Globus pallidus (tissue), 1 donor: Measurements from ENCODE around the gene CDX1.

Experiments
- DNase-seq: peaks from one replicate; pipeline ENCODE4 v3.0.0-alpha.2; 2015; ENCODE audit warnings: low spot score

CDX1 gene

DNA sequence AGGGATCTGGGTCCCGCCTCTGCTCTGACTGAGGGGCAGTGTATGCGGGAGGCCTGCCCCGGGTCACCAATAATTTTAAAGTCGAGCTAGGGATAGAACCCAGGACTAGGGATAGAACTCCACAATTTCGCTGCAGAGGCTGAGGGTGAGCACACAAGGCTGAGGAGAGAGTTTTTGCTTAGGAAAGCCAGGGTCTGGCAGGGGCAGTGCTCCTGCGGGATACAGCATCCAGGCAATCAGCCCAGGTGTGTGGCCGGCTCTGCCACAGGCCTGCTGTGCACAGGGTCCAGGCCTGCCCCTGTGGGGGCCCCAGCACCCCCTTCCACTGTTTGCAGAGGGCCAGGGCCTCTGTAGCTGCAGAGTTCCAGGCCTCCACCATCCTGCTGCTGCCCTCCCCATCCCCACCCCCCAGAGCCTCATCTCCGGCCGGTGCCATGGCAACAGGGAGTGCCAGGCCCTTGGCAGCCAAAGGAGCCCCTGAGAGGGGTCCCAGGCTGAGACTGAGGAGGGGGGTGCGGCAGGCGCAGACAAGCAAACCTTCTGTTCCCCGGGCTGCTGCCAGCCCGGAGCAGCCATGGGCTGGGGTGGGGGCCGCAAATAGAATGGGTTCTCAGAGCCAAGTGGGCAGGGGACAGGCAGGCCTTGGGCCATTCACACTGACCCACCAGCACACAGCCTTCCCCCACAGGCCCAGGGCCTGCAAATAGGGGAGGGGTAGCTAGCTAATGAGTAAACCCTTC lies 19.5 kb upstream of the CDX1 start:
- DNase-seq = peak; percentile 70

- no peak for DNase-seq
Measured at GRCh38 chr5:150147670-150148069, 18.9 kb upstream of the CDX1 start.

GRCh38 chr5:150148117-150148927 lies 18.3 kb upstream of the CDX1 start:
- no peak for DNase-seq

- DNase-seq = no peak
Measured at GRCh38 chr5:150149618-150150017, 17.0 kb upstream of the CDX1 start.

GRCh38 chr5:150152636-150153462 lies 13.7 kb upstream of the CDX1 start:
- DNase-seq = no peak

- no peak for DNase-seq
Measured at GRCh38 chr5:150153483-150153882, 13.1 kb upstream of the CDX1 start.

DNA sequence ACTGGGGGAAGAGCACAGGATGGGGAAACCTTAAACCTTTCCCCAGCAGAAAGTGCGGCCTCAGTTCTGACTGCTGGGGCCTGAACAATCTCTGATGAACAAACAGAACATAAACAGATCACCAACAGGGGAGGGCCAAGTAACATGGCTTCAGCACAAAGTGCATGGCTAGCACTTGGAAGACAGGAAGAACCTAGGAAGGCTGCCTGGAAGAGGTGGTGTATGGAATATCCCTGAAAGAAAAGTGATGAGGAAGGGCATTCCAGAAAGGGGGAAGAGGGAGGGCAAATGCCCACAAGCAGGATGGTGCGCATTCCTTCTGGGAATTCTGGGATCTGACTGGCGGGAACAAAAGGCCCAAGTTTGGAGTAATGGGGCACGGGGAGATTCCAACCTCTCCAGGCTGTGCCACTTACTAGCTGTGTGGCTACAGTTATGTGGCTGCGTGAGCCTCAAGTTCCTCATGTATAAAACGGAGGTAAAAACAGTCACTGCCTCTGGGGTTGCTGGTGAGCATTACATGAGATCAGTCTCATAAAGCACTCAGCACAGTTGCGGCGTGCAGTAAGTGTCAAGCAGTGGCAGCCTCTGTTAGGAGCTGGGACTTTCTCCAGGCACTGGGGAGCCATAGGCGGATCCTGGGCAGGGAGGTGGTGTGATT lies 12.5 kb upstream of the CDX1 start:
- DNase-seq = no peak

GRCh38 chr5:150154618-150155128 lies 11.9 kb upstream of the CDX1 start:
- DNase-seq = no peak

DNA sequence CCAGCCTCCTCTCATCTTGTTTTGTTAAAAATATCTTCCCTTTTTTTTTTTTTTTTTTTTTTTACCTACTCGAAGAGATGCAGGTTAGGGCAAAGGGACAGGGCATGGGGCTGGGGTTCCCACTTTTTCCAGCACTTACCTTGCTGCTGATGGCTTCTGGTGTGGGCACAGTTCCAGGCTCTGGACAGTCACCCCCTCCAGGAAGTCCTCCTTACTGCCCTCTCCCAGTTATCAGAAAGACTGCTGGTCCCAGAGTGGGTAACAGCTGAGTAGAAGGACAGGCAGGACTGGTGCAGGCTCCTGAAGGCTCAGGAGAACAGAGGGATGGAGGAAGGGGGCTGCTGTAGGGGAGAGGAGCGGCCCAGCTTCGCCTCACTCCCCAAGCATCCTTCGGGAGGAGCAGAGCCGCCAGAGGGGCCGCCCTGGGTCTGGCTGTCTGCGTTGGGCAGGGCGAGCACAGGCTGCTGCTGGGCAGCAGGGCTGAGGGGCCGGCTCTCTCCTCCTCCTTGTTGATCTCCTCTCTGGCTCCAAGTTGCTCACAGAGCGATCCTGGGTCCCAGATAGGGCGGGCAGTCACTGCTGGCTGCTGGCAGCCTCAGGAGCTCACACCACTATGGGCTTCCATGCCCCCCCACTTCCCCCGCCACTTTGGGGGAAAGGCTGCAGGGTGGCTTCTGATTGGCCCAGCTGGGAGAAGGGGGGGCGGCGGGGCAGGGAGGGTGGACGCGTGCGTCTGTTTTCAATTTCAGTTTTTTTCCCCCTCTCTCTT lies 11.1 kb upstream of the CDX1 start, which contains the start of gene PDGFRB:
TSS of gene PDGFRB (minus strand) at position 588 of the 769 bp plus-strand sequence. CDS start 18,798 bp downstream, outside the sequence.
- peak; percentile 80 for DNase-seq

GRCh38 chr5:150156027-150156368 lies 10.6 kb upstream of the CDX1 start:
- DNase-seq = no peak

DNA sequence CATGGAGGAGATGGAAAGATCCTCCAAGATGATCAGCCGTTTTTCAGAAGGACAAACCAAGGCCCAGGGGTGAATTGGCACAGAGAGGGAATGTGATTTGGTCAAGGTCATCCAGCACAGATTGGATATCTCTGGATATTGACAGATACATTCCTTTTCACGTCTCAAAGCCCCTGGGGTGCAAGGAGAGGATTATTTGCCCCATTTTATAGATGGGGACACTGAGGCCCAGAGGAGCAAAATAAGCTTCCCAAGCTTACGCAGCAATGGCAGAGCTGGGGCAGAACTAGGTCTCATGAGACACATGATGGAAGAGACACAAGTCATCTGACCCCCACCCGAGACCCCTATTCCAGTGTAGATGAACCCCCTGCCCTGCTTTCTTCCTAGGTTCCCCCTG lies 10.0 kb upstream of the CDX1 start:
- DNase-seq = no peak

DNA sequence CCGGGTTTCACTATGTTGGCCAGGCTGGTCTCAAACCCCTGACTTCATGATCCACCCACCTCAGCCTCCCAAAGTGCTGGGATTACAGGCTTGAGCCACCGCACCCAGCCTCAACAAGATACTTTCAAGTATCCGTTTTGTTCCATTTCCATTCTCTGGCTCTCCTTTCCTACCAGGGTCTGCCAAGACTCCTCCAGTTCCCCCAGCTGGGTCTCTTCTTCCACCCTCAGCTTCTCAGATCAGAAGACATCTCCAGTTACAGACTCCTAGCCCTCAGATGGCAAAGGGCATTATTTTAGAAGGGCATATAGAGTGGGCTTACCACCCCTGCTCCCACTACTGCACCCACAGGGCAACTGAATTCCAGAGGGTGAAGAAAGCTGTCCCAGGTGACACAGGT lies 9.4 kb upstream of the CDX1 start:
- no peak for DNase-seq

DNA sequence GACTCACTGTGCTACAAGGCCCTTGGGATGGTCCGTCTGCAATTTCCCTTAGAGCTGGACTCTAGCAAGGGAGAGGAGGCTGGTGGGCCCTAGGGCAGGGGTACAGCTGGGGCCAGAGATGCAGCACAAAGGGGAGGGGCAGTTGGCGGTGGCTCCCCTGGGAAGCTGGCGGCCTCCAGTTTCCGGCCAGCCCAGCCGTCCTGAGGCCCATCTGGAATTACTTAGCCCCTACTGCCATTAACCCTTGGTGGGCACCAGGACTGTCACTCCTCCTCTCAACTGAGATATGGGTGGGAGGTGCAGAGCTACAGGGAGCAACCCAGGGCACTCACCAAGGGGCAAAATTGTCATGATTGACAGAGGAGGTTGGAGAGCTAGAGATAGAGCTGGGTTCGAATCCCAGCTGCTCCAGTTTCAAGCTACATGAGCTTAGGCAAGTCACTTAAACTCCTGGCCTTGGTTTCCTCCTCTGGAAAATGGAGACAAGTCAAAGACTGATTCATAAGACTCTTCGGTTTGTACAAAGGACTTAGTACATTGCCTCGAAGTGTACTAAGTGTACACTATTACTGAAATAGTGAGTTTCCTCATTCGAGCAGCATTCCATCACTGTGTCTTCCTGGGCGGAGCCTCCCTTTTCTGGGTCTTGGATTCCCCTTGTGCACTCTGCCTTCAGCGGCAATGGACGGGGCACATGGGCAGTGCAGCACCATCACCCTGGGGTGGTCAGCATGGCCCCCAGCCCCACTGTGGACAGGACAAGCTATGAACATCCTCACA lies 8.2 kb upstream of the CDX1 start:
- no peak for DNase-seq

GRCh38 chr5:150159031-150159430 lies 7.5 kb upstream of the CDX1 start:
- DNase-seq = no peak

DNA sequence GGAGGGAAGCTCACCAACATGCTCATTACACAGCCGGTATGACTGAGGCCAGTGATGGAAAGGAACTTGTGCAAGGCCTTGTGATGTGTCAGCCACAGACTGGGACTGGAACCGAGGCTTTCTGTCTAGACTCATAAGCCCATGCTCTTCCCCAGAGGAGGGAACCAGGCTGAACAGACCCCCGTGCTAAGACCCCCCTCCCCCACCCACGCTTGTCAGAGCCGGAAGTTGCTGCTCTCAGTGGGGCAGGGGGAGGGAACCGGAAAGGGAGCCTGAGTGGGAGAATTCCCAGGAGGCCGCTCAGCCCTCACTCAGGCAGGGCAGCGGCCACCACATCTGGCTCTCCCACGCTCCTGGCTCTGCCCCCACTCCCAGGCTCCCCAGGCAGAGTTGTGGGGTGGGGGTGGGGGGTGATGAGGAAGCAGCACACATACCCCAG lies 6.8 kb upstream of the CDX1 start:
- DNase-seq = no peak

GRCh38 chr5:150160448-150161081 lies 6.0 kb upstream of the CDX1 start:
- DNase-seq = no peak

- no peak for DNase-seq
Measured at GRCh38 chr5:150161242-150162141, 5.1 kb upstream of the CDX1 start.

GRCh38 chr5:150162142-150162513 lies 4.5 kb upstream of the CDX1 start:
- no peak for DNase-seq

DNA sequence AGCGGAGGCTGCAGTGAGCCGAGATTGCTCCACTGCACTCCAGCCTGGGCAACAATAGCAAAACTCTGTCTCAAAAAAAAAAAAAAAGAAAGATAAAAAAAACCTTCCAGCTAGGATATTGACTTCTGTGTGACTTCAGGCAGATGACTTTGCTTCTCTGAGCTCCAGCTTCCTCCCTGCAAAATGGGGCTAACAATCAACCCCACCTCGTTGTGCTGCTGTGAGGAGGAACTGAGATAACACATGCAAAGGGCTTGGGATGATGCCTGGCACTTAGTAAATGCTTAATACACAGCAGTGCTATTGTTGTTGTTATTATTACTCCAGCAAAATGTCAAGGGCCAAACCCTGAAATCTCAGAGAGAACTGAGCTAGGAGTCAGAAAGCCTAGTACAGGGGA lies 3.5 kb upstream of the CDX1 start:
- no peak for DNase-seq
